ENCODE data around the gene HCAR2.
"Not testable (repeated sequence)": the region's sequence is repeated elsewhere in the genome, so short reads cannot be mapped to it uniquely, and the experiment has no call there.

The HCAR2 gene

GRCh38 chr12:122665349-122665748, 37.8 kb downstream of the HCAR2 start:
- no peak for DNase-seq (ENCODE audit: low spot score)

GRCh38 chr12:122661938-122662337, 41.2 kb downstream of the HCAR2 start:
- DNase-seq (ENCODE audit: low spot score), result no peak

GRCh38 chr12:122661246-122661645, 41.9 kb downstream of the HCAR2 start:
- DNase-seq (ENCODE audit: low spot score), result no peak

- no peak for DNase-seq (ENCODE audit: low spot score)
These were observed 43.6 kb downstream of the HCAR2 start for GRCh38 chr12:122659579-122659978.

- DNase-seq (ENCODE audit: low spot score), result no peak
These were observed 46.9 kb downstream of the HCAR2 start for GRCh38 chr12:122656298-122656697.

GRCh38 chr12:122653291-122653690, 49.9 kb downstream of the HCAR2 start:
- not testable (repeated sequence) for DNase-seq (ENCODE audit: low spot score)

GRCh38 chr12:122651520-122652224, 51.5 kb downstream of the HCAR2 start:
- no peak for DNase-seq (ENCODE audit: low spot score)
